Esophagus (tissue), 2 donors: Measurements from ENCODE around the gene INTS15. TPM values are rescaled to one million over a fixed set of nuclear protein-coding genes. Genes with fewer than 3 reads are reported as not detected.

Experiments used
- H3K27ac ChIP-seq, 2 donors: one replicate each; pipeline ENCODE4 v1.5.1; 2013; ENCODE audit warnings: low read depth in 2 of 2, mild to moderate bottlenecking in 2 of 2, inconsistent platforms in 1 of 2, low read length in 1 of 2, moderate library complexity in 1 of 2
- H3K27me3 ChIP-seq, 2 donors: one replicate each; pipeline ENCODE4 v1.6.1; 2013; ENCODE audit warnings: low read length in 2 of 2, control low read depth in 1 of 2, mild to moderate bottlenecking in 1 of 2; ENCODE audit not compliant: insufficient read depth in 2 of 2, control insufficient read depth in 1 of 2
- H3K36me3 ChIP-seq, 2 donors: one replicate each; pipeline ENCODE4 v1.6.1; 2013; ENCODE audit warnings: low read length in 1 of 2; ENCODE audit not compliant: control insufficient read depth in 2 of 2, insufficient read depth in 2 of 2
- H3K4me1 ChIP-seq, 2 donors: one replicate each; pipeline ENCODE4 v1.6.1; 2013; ENCODE audit warnings: low read length in 1 of 2; ENCODE audit not compliant: control insufficient read depth in 2 of 2, insufficient read depth in 2 of 2
- H3K4me3 ChIP-seq, 2 donors: one replicate each; pipeline ENCODE4 v1.5.1; 2013; ENCODE audit warnings: low read length in 2 of 2, mild to moderate bottlenecking in 2 of 2, low read depth in 1 of 2, moderate library complexity in 1 of 2
- H3K9me3 ChIP-seq, 2 donors: one replicate each; pipeline ENCODE4 v1.6.1; 2013; ENCODE audit warnings: mild to moderate bottlenecking in 2 of 2, low read depth in 1 of 2, low read length in 1 of 2, moderate library complexity in 1 of 2; ENCODE audit not compliant: control insufficient read depth in 2 of 2, insufficient read depth in 1 of 2
- WGBS, 2 donors: extraction: QIAGEN DNeasy Blood & Tissue Kit; methylation state at CpG; one replicate each; pipeline ENCODE4 v1.1.7; 2013; 5-methylcytosine and 5-hydroxymethylcytosine counted together
- polyA plus RNA-seq, 2 donors: library from polyadenylated mRNA; stranded (reverse); fragments of 200-250 nt; gene quantifications; one replicate each; pipeline ENCODE4 v1.2.3, GENCODE V29; 2013
- donor health status: healthy with polysubstance abuse.
- donor health status: Bipolar disorder and iron deficiency.

Gene INTS15
- polyA plus RNA-seq, 2 donors = 8.9 to 11.8 TPM

- H3K4me1 ChIP-seq = no peaks in the 10 kb centered on the region
- no peak overlapping the region for H3K4me3 ChIP-seq
- 93% methylated on average over 15 of the region's 15 CpGs for WGBS, 2 donors
- H3K27ac ChIP-seq = no peak overlapping the region
- no peaks in the 10 kb centered on the region for H3K9me3 ChIP-seq
- H3K36me3 ChIP-seq = peaks cover 10 to 49% of the 10 kb centered on the region in 2 donors
- H3K27me3 ChIP-seq = no peaks in the 10 kb centered on the region
Observed at GRCh38 chr7:6600093-6600492, 10.3 kb downstream of the INTS15 start.

- Histone ChIP-seq H3K36me3 (peaks cover under 1 to 35% of the 10 kb centered on the region in 2 donors), H3K27ac (no peak overlapping the region), H3K4me3 (no peak overlapping the region), H3K27me3 (no peaks in the 10 kb centered on the region), H3K4me1 (no peaks in the 10 kb centered on the region), H3K9me3 (no peaks in the 10 kb centered on the region)
- WGBS, 2 donors = 88 to 89% methylated on average over 10 of the region's 10 CpGs
Observed at GRCh38 chr7:6604458-6604857, 14.6 kb downstream of the INTS15 start.

- 92 to 93% methylated on average over 34 to 36 of the region's 36 CpGs for WGBS, 2 donors
- Histone ChIP-seq H3K36me3 (peaks cover 0 to 23% of the 10 kb centered on the region in 2 donors), H3K9me3 (no peaks in the 10 kb centered on the region), H3K27me3 (no peaks in the 10 kb centered on the region), H3K4me3 (no peak overlapping the region), H3K27ac (no peak overlapping the region), H3K4me1 (no peaks in the 10 kb centered on the region)
Observed at GRCh38 chr7:6606866-6607583, 17.2 kb downstream of the INTS15 start.

GRCh38 chr7:6607651-6608051 lies 17.8 kb downstream of the INTS15 start:
- no peaks in the 10 kb centered on the region for H3K27me3 ChIP-seq
- H3K9me3 ChIP-seq = no peaks in the 10 kb centered on the region
- H3K27ac ChIP-seq = no peak overlapping the region
- 92 to 95% methylated on average over 32 to 38 of the region's 38 CpGs for WGBS, 2 donors
- H3K4me3 ChIP-seq = no peak overlapping the region
- peaks cover 0 to 17% of the 10 kb centered on the region in 2 donors for H3K36me3 ChIP-seq
- H3K4me1 ChIP-seq = no peaks in the 10 kb centered on the region

- Histone ChIP-seq H3K27me3 (no peaks in the 10 kb centered on the region), H3K4me1 (no peaks in the 10 kb centered on the region), H3K36me3 (peaks cover 0 to 16% of the 10 kb centered on the region in 2 donors), H3K27ac (no peak overlapping the region), H3K4me3 (no peak overlapping the region), H3K9me3 (no peaks in the 10 kb centered on the region)
- WGBS, 2 donors = 85 to 89% methylated on average over 27 of the region's 27 CpGs
Observed at GRCh38 chr7:6608081-6608480, 18.3 kb downstream of the INTS15 start.

GRCh38 chr7:6608794-6609193 lies 19.0 kb downstream of the INTS15 start:
- 92 to 94% methylated on average over 12 of the region's 12 CpGs for WGBS, 2 donors
- Histone ChIP-seq H3K27ac (no peak overlapping the region), H3K4me3 (no peak overlapping the region), H3K36me3 (peaks cover 0 to 16% of the 10 kb centered on the region in 2 donors), H3K9me3 (no peaks in the 10 kb centered on the region), H3K27me3 (no peaks in the 10 kb centered on the region), H3K4me1 (no peaks in the 10 kb centered on the region)

GRCh38 chr7:6612819-6613218 lies 23.0 kb downstream of the INTS15 start:
- peaks cover 0 to 6% of the 10 kb centered on the region in 2 donors for H3K36me3 ChIP-seq
- 59 to 69% methylated on average over 6 to 7 of the region's 7 CpGs for WGBS, 2 donors
- H3K4me3 ChIP-seq = no peak overlapping the region
- H3K4me1 ChIP-seq = peaks cover 4 to 13% of the 10 kb centered on the region in 2 donors
- H3K9me3 ChIP-seq = peaks cover 0 to 2% of the 10 kb centered on the region in 2 donors
- peaks cover 0 to 4% of the 10 kb centered on the region in 2 donors for H3K27me3 ChIP-seq
- H3K27ac ChIP-seq = no peak overlapping the region

- Histone ChIP-seq H3K4me3 (no peak overlapping the region), H3K27me3 (peaks cover 0 to 4% of the 10 kb centered on the region in 2 donors), H3K36me3 (peaks cover 0 to 2% of the 10 kb centered on the region in 2 donors), H3K4me1 (peaks cover 4 to 13% of the 10 kb centered on the region in 2 donors), H3K9me3 (peaks cover 0 to 2% of the 10 kb centered on the region in 2 donors), H3K27ac (no peak overlapping the region)
- whole genome bisulfite sequencing, 2 donors = 15 to 25% methylated on average over 2 of the region's 2 CpGs
Observed at GRCh38 chr7:6613706-6614105, 23.9 kb downstream of the INTS15 start.

- H3K27me3 ChIP-seq = peaks cover 0 to 4% of the 10 kb centered on the region in 2 donors
- no peak within 1 kb of the TSS for H3K27ac ChIP-seq
- H3K4me1 ChIP-seq = peaks cover 4 to 13% of the 10 kb centered on the region in 2 donors
- peak within 1 kb of the TSS; percentile 58 to 59 for H3K4me3 ChIP-seq
- no peaks in the 10 kb centered on the region for H3K36me3 ChIP-seq
- peaks cover 0 to 2% of the 10 kb centered on the region in 2 donors for H3K9me3 ChIP-seq
- WGBS, 2 donors = 4 to 11% methylated on average over 29 to 91 of the region's 91 CpGs
Observed at GRCh38 chr7:6614953-6615722, 25.3 kb downstream of the INTS15 start, which contains the start of gene ZNF853. Gene ZNF853, plus strand, starts transcription at chr7:6615610. Its CDS starts 565 bp downstream, at chr7:6616175.
